OCI-LY1 (cell line): ENCODE data around the gene TMEM213.

Experiments used
- CTCF ChIP-seq: fragments of 200-600 bp; sonication (generic), shearing (Covaris generic); IDR thresholded peaks from 2 replicates; pipeline ENCODE4 v1.5.1; 2017; ENCODE audit warnings: mild to moderate bottlenecking, antibody characterized with exemption, low read length, moderate library complexity, mixed read lengths
- EZH2 ChIP-seq: fragments of 200-600 bp; sonication (generic), shearing (Covaris generic); IDR thresholded peaks from 2 replicates; pipeline ENCODE4 v1.8.0; 2017; ENCODE audit warnings: borderline replicate concordance, mixed run types, mild to moderate bottlenecking, antibody characterized with exemption, low read length, moderate library complexity, mixed read lengths

GRCh38 chr7:138748666-138749065, 49.1 kb upstream of the TMEM213 start:
- no peak for TF ChIP-seq CTCF
- TF ChIP-seq EZH2: no peak
